ENCODE data around the gene DRP2. TPM values are rescaled to one million over a fixed set of nuclear protein-coding genes. Genes with fewer than 3 reads are reported as not detected.
A peak's percentile ranks its signal among the peaks of the same experiment; 100 is the strongest.

Gene DRP2
- total RNA-seq, 1 donor from 2014 or later: 1.3 TPM

DNA sequence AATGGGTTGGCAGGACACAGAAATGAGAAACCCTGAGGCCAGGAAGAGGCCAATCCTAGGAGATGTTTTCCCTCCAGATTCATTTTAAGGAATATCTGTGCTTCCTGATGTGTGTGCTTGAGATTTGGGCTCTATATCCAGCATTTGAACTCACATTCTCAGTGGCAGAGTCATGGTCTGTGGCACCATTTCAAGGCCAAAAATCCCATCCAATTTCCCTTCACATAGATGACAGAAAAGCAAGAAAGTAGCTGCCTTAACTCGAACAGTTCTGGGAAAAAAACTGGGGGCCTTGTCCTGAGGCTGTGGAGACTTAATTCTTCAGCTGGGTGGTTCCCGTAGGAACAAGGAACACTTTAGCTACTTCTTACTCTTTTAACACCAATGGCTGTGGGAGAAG is 44.2 kb downstream of the DRP2 start:
- no peaks in the 10 kb centered on the region for H3K36me3 Mint-ChIP-seq
- DNase-seq (ENCODE audit: extremely low spot score, unreplicated experiment): no peak
- no peak overlapping the region for H3K27ac Mint-ChIP-seq
- no peaks in the 10 kb centered on the region for H3K27me3 Mint-ChIP-seq
- no peaks in the 10 kb centered on the region for H3K4me1 Mint-ChIP-seq (ENCODE audit: unreplicated experiment)
- no peaks in the 10 kb centered on the region for H3K9me3 Mint-ChIP-seq
- TF ChIP-seq, protein P1, sequence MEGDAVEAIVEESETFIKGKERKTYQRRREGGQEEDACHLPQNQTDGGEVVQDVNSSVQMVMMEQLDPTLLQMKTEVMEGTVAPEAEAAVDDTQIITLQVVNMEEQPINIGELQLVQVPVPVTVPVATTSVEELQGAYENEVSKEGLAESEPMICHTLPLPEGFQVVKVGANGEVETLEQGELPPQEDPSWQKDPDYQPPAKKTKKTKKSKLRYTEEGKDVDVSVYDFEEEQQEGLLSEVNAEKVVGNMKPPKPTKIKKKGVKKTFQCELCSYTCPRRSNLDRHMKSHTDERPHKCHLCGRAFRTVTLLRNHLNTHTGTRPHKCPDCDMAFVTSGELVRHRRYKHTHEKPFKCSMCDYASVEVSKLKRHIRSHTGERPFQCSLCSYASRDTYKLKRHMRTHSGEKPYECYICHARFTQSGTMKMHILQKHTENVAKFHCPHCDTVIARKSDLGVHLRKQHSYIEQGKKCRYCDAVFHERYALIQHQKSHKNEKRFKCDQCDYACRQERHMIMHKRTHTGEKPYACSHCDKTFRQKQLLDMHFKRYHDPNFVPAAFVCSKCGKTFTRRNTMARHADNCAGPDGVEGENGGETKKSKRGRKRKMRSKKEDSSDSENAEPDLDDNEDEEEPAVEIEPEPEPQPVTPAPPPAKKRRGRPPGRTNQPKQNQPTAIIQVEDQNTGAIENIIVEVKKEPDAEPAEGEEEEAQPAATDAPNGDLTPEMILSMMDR (conservative IDR thresholded peaks at IDR 0.05): no peak
- H3K4me3 Mint-ChIP-seq: no peak overlapping the region

DNA sequence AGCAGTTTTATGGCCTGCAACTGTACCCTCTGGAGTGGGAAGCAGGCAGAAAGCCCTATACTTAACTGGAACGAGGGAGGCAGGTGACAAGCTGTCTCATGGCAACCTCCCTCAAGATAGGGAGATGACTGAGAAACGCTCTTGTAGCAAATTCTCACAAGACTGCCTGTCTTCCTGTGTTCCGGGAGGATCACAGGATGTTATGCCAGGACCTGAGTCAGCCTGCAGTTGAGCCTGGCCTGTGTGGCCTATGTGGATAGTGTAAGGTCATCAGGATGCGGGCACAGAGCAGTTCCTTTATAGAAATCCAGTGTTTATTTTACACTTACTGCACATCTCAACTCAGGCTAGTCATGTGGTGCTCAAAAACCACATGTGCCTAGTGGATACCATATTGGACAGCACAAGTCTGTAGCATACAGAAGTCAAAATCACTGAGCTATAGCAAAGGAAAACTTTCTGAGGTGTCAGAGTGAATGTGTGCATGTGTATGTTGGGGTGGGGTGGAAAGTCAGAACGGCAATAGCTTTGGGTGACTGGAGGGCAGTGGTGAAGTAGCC is 46.4 kb downstream of the DRP2 start:
- Mint-ChIP-seq H3K36me3 (no peaks in the 10 kb centered on the region), H3K4me1 (ENCODE audit: unreplicated experiment) (no peaks in the 10 kb centered on the region), H3K27me3 (no peaks in the 10 kb centered on the region), H3K27ac (no peak overlapping the region), H3K4me3 (no peak overlapping the region), H3K9me3 (no peaks in the 10 kb centered on the region)
- TF ChIP-seq, protein P1 (conservative IDR thresholded peaks at IDR 0.05): no peak
- DNase-seq (ENCODE audit: extremely low spot score, unreplicated experiment): no peak

DNA sequence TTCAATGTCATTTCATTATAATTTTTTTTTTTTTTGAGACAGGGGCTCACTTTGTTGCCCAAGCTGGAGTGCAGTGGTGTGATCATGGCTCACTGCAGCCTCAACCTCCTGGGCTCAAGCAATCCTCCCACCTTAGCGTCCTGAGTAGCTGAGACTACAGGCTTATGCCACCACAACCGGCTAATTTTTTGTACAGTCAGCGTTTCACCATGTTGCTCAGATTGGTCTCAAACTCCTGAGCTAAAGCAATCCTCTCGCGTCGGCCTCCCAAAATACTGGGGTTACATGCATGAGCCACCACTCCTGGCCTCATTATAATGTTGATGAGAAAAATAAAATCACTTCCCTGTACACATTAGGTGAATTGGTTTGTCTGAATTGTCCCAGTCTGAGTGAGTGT is 54.6 kb downstream of the DRP2 start:
- Mint-ChIP-seq H3K27me3 (no peaks in the 10 kb centered on the region), H3K36me3 (no peaks in the 10 kb centered on the region), H3K9me3 (no peaks in the 10 kb centered on the region), H3K4me3 (no peak overlapping the region), H3K27ac (no peak overlapping the region), H3K4me1 (ENCODE audit: unreplicated experiment) (no peaks in the 10 kb centered on the region)
- TF ChIP-seq, protein P1 (conservative IDR thresholded peaks at IDR 0.05): no peak
- DNase-seq (ENCODE audit: extremely low spot score, unreplicated experiment): no peak

DNA sequence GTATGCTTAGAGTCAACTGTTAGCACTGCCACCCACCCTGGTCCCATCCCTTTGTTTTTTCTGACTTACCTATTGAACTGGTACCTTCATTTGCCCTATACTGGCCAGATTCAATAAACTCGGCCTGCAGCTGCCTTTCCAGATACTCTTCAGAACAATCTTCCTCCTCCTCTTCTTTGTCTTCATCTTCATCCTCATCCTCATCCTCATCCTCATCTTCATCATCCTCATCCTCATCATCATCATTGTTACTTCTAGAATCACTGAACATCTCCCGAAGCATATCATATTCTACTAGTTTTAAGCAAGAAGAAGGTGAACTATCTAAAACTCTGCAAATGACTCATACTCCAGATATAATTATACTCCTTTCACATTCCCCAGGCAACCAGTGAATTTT is 56.7 kb downstream of the DRP2 start:
- TF ChIP-seq, protein P1 (conservative IDR thresholded peaks at IDR 0.05): no peak
- H3K27ac Mint-ChIP-seq: no peak overlapping the region
- H3K36me3 Mint-ChIP-seq: no peaks in the 10 kb centered on the region
- H3K4me1 Mint-ChIP-seq (ENCODE audit: unreplicated experiment): no peaks in the 10 kb centered on the region
- no peak for DNase-seq (ENCODE audit: extremely low spot score, unreplicated experiment)
- H3K4me3 Mint-ChIP-seq: no peak overlapping the region
- H3K9me3 Mint-ChIP-seq: no peaks in the 10 kb centered on the region
- H3K27me3 Mint-ChIP-seq: no peaks in the 10 kb centered on the region

DNA sequence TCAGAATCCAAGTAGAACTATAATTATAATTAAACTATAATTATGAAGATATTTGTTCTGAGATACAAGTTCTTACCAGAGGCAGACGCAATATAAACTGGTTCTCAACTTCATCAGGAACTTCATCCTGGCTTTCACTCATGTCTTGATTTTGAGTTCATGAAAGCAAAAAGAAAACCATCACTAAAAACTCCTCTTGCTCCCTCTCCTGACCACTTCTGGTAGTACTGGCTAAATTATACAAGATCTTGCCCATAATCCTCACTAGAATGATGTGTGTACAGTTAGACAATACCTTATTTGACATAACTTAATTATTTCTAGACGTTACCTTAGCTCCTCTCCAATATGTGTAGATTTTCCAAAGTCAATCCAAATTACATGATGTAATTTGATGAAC is 67.8 kb downstream of the DRP2 start:
- no peaks in the 10 kb centered on the region for H3K4me1 Mint-ChIP-seq (ENCODE audit: unreplicated experiment)
- TF ChIP-seq, protein P1 (conservative IDR thresholded peaks at IDR 0.05): peak; percentile 74
- no peak overlapping the region for H3K27ac Mint-ChIP-seq
- no peak overlapping the region for H3K4me3 Mint-ChIP-seq
- DNase-seq (ENCODE audit: extremely low spot score, unreplicated experiment): no peak
- H3K27me3 Mint-ChIP-seq: no peaks in the 10 kb centered on the region
- H3K36me3 Mint-ChIP-seq: no peaks in the 10 kb centered on the region
- H3K9me3 Mint-ChIP-seq: no peaks in the 10 kb centered on the region

All from type B pancreatic cell (in vitro differentiated cells).